Right lobe of liver (tissue), 6 donors: ENCODE measurements around the gene MMP11. TPM values are rescaled to one million over a fixed set of nuclear protein-coding genes. Genes with fewer than 3 reads are reported as not detected.

Experiments
- ATAC-seq, 4 donors: fragments of 200-7000 bp; cut with Tn5 transposase; one replicate each; pipeline ENCODE4 v1.9.1; 2020; ENCODE audit warnings: mild to moderate bottlenecking in 4 of 4, moderate library complexity in 4 of 4
- DNase-seq, 3 donors: peaks; one replicate each; pipeline ENCODE4 v3.0.0-alpha.2; 2020
- H3K27ac ChIP-seq, 3 donors: fragments of 200-600 bp; one replicate each; pipeline ENCODE4 v1.8.0; 2022
- H3K27me3 ChIP-seq, 2 donors: fragments of 200-600 bp; one replicate each; pipeline ENCODE4 v1.8.0; 2022
- H3K36me3 ChIP-seq, 4 donors: fragments of 200-600 bp; sonication (generic) in 1 of 4; one replicate each; pipeline versions ENCODE4 v1.5.1 to v1.8.0; 2017 to 2022; ENCODE audit warnings: control low read depth in 1 of 4
- H3K4me1 ChIP-seq, 4 donors: fragments of 200-600 bp; sonication (generic) in 1 of 4; one replicate each; pipeline versions ENCODE4 v1.5.1 to v1.8.0; 2017 to 2022; ENCODE audit warnings: control low read depth in 1 of 4
- H3K4me3 ChIP-seq, 3 donors: fragments of 200-600 bp; one replicate each; pipeline ENCODE4 v1.8.0; 2022
- H3K9me3 ChIP-seq, 4 donors: fragments of 200-600 bp; sonication (generic) in 1 of 4; one replicate each; pipeline versions ENCODE4 v1.5.1 to v1.8.0; 2017 to 2022; ENCODE audit warnings: control low read depth in 1 of 4
- POLR2A ChIP-seq: fragments of 450-650 bp; IDR thresholded peaks from one replicate; pipeline ENCODE4 v1.6.1; 2017; ENCODE audit warnings: antibody characterized with exemption, mild to moderate bottlenecking
- WGBS: methylation state at CpG from one replicate; pipeline ENCODE4 v1.1.6; 2018; ENCODE audit warnings: low coverage, low lambda C conversion rate; ENCODE audit not compliant: insufficient coverage; ENCODE audit errors: missing lambda C conversion rate; 5-methylcytosine and 5-hydroxymethylcytosine counted together
- intact Hi-C, 2 donors: fragments of 100-400 bp; cut with DNase I; formaldehyde crosslinking; loops; one replicate each; pipeline versions ENCODE4 v1.11.2 to v1.14.1; 2022
- total RNA-seq, 6 experiments: library from RNA; depleted of rRNA in 2 of 6; stranded (reverse); fragments of >200 nt in 2 of 6; fragmentation: NEBNext Ultra II Directional in 3 of 6; extraction: Animal tissue kit (Norgen Biotek cat#: 25700) in 3 of 6; gene quantifications; one replicate each; pipeline versions ENCODE4 v1.1.0 to v1.2.4, GENCODE V29; 2016 to 2023
- TF ChIP-seq, protein P1 (sequence below), 4 donors: fragments of 200-600 bp in 3 of 4; fragments of 450-650 bp in 1 of 4; IDR thresholded peaks; one replicate each; pipeline versions ENCODE4 v1.5.1 to v1.8.0; 2016 to 2022; ENCODE audit warnings: antibody characterized with exemption in 4 of 4, mild to moderate bottlenecking in 2 of 4
- donor health status: DM: no; HTN: yes; CAD: no.
- donor health status: DM: no; HTN: no; CAD: no.
- donor health status: DM: no; HTN: no; CAD: no.
- donor health status: DM: no; HTN: yes; CAD: no.
- donor health status: DM: no; HTN: yes; CAD: no.

Gene MMP11
- total RNA-seq, 6 experiments from 2014 or later: 0.59 to 1.3 (median 0.90) TPM

DNA sequence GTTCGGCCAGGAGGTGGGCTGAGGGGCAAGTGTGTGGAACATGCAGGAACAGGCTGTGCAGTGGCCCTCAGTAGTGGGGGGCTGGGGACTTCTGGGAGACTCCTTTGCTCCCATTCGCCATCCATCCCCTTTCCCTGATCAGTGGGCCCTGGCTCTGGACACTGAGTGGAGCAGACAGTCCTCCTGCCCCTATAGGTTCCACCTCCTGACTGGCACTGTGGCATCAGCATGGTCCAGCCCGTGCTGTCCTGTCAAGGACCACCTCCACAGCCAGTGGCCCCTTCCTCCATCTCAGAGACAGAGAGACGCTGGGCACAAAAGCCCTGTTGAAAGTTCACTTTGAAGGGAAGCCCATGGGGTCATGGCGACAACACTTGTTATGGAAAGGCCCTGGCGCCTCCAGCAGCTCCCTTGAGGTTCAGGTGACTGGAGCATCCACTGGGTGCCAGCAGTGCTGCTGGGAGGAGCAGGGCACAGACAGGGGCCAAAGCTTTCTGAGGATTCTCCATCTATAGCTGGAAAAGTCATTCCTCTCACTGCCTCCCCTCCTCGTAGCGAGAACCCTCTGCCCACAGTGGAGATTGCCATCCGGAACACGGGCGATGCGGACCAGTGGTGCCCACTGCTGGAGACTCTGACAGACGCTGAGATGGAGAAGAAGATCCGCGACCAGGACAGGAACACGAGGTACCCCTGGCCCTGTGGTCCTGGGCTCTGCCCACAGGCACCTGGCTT, 60.5 kb downstream of the MMP11 start:
- intact Hi-C loops: no loop called here
- peak; percentile 10 to 39 (median 34) for DNase-seq
- H3K27ac ChIP-seq: no peak overlapping the region
- no peaks in the 10 kb centered on the region for H3K9me3 ChIP-seq
- H3K4me1 ChIP-seq: peaks cover 0 to 17% (median 0%) of the 10 kb centered on the region in 4 donors
- TF ChIP-seq POLR2A: no peak
- TF ChIP-seq, protein P1, sequence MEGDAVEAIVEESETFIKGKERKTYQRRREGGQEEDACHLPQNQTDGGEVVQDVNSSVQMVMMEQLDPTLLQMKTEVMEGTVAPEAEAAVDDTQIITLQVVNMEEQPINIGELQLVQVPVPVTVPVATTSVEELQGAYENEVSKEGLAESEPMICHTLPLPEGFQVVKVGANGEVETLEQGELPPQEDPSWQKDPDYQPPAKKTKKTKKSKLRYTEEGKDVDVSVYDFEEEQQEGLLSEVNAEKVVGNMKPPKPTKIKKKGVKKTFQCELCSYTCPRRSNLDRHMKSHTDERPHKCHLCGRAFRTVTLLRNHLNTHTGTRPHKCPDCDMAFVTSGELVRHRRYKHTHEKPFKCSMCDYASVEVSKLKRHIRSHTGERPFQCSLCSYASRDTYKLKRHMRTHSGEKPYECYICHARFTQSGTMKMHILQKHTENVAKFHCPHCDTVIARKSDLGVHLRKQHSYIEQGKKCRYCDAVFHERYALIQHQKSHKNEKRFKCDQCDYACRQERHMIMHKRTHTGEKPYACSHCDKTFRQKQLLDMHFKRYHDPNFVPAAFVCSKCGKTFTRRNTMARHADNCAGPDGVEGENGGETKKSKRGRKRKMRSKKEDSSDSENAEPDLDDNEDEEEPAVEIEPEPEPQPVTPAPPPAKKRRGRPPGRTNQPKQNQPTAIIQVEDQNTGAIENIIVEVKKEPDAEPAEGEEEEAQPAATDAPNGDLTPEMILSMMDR (IDR thresholded peaks at IDR 0.05): no peak
- H3K4me3 ChIP-seq: no peak overlapping the region
- H3K36me3 ChIP-seq: peaks cover 0 to 5% (median 2%) of the 10 kb centered on the region in 4 donors
- WGBS: 91% methylated on average over 11 of the region's 16 CpGs
- H3K27me3 ChIP-seq: no peaks in the 10 kb centered on the region
- no peak for ATAC-seq

Other genes starting within 250 kb of the MMP11 start
- not detected for gene IGLL1, start 192.6 kb upstream of the MMP11 start, total RNA-seq
- gene DRICH1, start 140.5 kb upstream of the MMP11 start, total RNA-seq: under 1 TPM in 2 of 6 experiments, not detected in 4; 0.27 to 0.47 TPM
- not detected for gene RGL4, start 81.8 kb upstream of the MMP11 start, total RNA-seq
- gene ZNF70, start 21.7 kb upstream of the MMP11 start, total RNA-seq: 1 to 10 TPM in 2 of 6 experiments, under 1 TPM in 4; 0.51 to 1.2 (median 0.85) TPM
- gene VPREB3, start 18.4 kb upstream of the MMP11 start, total RNA-seq: 1 to 10 TPM in 2 of 6 experiments, under 1 TPM in 3, not detected in 1; 0.59 to 3.9 (median 0.70) TPM
- gene C22orf15, start 9.9 kb upstream of the MMP11 start, total RNA-seq: not detected
- gene CHCHD10, start 4.9 kb upstream of the MMP11 start, total RNA-seq: 100 to 1,000 TPM; 133 to 416 (median 252) TPM
- gene SMARCB1, start 14.1 kb downstream of the MMP11 start, total RNA-seq: 10 to 100 TPM; 19.9 to 70.2 (median 25.3) TPM
- 1 to 10 TPM; 1.1 to 7.1 (median 4.1) TPM for gene DERL3, start 66.2 kb downstream of the MMP11 start, total RNA-seq
- 1 to 10 TPM; 2.9 to 7.1 (median 5.0) TPM for gene SLC2A11, start 85.0 kb downstream of the MMP11 start, total RNA-seq
- 100 to 1,000 TPM in 5 of 6 experiments, 10 to 100 TPM in 1; 79.4 to 561 (median 307) TPM for gene MIF, start 121.5 kb downstream of the MMP11 start, total RNA-seq
- 10 to 100 TPM in 2 of 6 experiments, 1 to 10 TPM in 2, under 1 TPM in 1, not detected in 1; 0.50 to 23.7 (median 3.4) TPM for gene GSTT2B, start 188.3 kb downstream of the MMP11 start, total RNA-seq
- gene DDTL, start 194.0 kb downstream of the MMP11 start, total RNA-seq: 1 to 10 TPM in 2 of 6 experiments, not detected in 4; 3.5 to 7.1 TPM
- gene DDT, start 201.6 kb downstream of the MMP11 start, total RNA-seq: 100 to 1,000 TPM; 198 to 587 (median 295) TPM
- gene GSTT2, start 207.3 kb downstream of the MMP11 start, total RNA-seq: under 1 TPM in 1 of 6 experiments, not detected in 5; 0.76 TPM
- gene GSTT4, start 232.6 kb downstream of the MMP11 start, total RNA-seq: not detected
- 10 to 100 TPM; 17.1 to 22.8 (median 19.2) TPM for gene CABIN1, start 238.5 kb downstream of the MMP11 start, total RNA-seq